ENCODE results near the gene SIRPB1. TPM values are rescaled to one million over a fixed set of nuclear protein-coding genes. Genes with fewer than 3 reads are reported as not detected.

SIRPB1 gene
- total and polyA plus RNA-seq, 3 donors from 2014 or later, result 0.84 to 1.9 TPM; not detected in 1

GRCh38 chr20:1632178-1632577 lies 12.4 kb upstream of the SIRPB1 start:
- H3K4me3 ChIP-seq, result no peak overlapping the region
- H3K36me3 ChIP-seq (ENCODE audit: low read depth, missing control alignments), result no peaks in the 10 kb centered on the region
- no peak overlapping the region for H3K27ac ChIP-seq
- H3K27me3 ChIP-seq, result no peaks in the 10 kb centered on the region
- intact Hi-C loops (cut with DNase I; ENCODE audit: low total_unique reads), result no loop called here
- TF ChIP-seq POLR2A (IDR thresholded peaks at IDR 0.05), result no peak
- TF ChIP-seq CTCF (IDR thresholded peaks at IDR 0.05), result no peak
- DNase-seq, result no peak
- H3K9me3 ChIP-seq, result no peaks in the 10 kb centered on the region
- H3K4me1 ChIP-seq, result no peaks in the 10 kb centered on the region
- WGBS, 2 donors, result 79 to 82% methylated on average over 4 of the region's 4 CpGs

- intact Hi-C loops (cut with DNase I; ENCODE audit: low total_unique reads), result no loop called here
- WGBS, 2 donors, result 61 to 66% methylated on average over 9 of the region's 9 CpGs
- H3K4me3 ChIP-seq, result no peak overlapping the region
Measured at GRCh38 chr20:1631309-1632151, 11.7 kb upstream of the SIRPB1 start.

GRCh38 chr20:1630186-1630585 lies 10.4 kb upstream of the SIRPB1 start:
- no peaks in the 10 kb centered on the region for H3K4me1 ChIP-seq
- 90 to 96% methylated on average over 1 to 5 of the region's 5 CpGs for WGBS, 2 donors
- H3K27me3 ChIP-seq, result no peaks in the 10 kb centered on the region
- H3K27ac ChIP-seq, result no peak overlapping the region
- H3K36me3 ChIP-seq (ENCODE audit: low read depth, missing control alignments), result no peaks in the 10 kb centered on the region
- H3K4me3 ChIP-seq, result no peak overlapping the region
- no peaks in the 10 kb centered on the region for H3K9me3 ChIP-seq
- intact Hi-C loops (cut with DNase I; ENCODE audit: low total_unique reads), result no loop called here
- no peak for DNase-seq
- TF ChIP-seq CTCF (IDR thresholded peaks at IDR 0.05) (no peak), POLR2A (IDR thresholded peaks at IDR 0.05) (no peak)

More at GRCh38 chr20:1631309-1632151, 11.7 kb upstream of the SIRPB1 start:
- TF ChIP-seq POLR2A (IDR thresholded peaks at IDR 0.05) (no peak), CTCF (IDR thresholded peaks at IDR 0.05) (no peak)
- H3K9me3 ChIP-seq, result no peaks in the 10 kb centered on the region
- no peaks in the 10 kb centered on the region for H3K36me3 ChIP-seq (ENCODE audit: low read depth, missing control alignments)
- no peaks in the 10 kb centered on the region for H3K27me3 ChIP-seq
- DNase-seq, result no peak
- H3K27ac ChIP-seq, result no peak overlapping the region
- no peaks in the 10 kb centered on the region for H3K4me1 ChIP-seq

- no peak for DNase-seq
- intact Hi-C loops (cut with DNase I; ENCODE audit: low total_unique reads), result no loop called here
Measured at GRCh38 chr20:1629321-1629720, 9.5 kb upstream of the SIRPB1 start.

More at GRCh38 chr20:1629321-1629720, 9.5 kb upstream of the SIRPB1 start:
- Histone ChIP-seq H3K9me3 (no peaks in the 10 kb centered on the region), H3K4me3 (no peak overlapping the region), H3K27me3 (no peaks in the 10 kb centered on the region), H3K4me1 (no peaks in the 10 kb centered on the region), H3K36me3 (ENCODE audit: low read depth, missing control alignments) (no peaks in the 10 kb centered on the region), H3K27ac (no peak overlapping the region)
- no peak for TF ChIP-seq CTCF (IDR thresholded peaks at IDR 0.05)
- no peak for TF ChIP-seq POLR2A (IDR thresholded peaks at IDR 0.05)
- 75 to 86% methylated on average over 5 of the region's 5 CpGs for WGBS, 2 donors

Data from testis (tissue), 3 donors.